GM18870 (cell line): Measurements from ENCODE around the gene BEAN1.

ENCODE experiments used
- ATAC-seq: cut with Tn5 transposase; IDR thresholded peaks from one replicate; pipeline ENCODE4 v1.9.1; 2021; ENCODE audit warnings: moderate library complexity; ENCODE audit not compliant: unreplicated experiment

BEAN1 gene

GRCh38 chr16:66418165-66418962 lies 8.7 kb upstream of the BEAN1 start:
- no peak for ATAC-seq

- ATAC-seq, result no peak
Observed at GRCh38 chr16:66419527-66419926, 7.6 kb upstream of the BEAN1 start.

- ATAC-seq, result no peak
Observed at GRCh38 chr16:66420396-66420795, 6.7 kb upstream of the BEAN1 start.

- no peak for ATAC-seq
Observed at GRCh38 chr16:66421891-66422290, 5.2 kb upstream of the BEAN1 start.

GRCh38 chr16:66422366-66422765 lies 4.7 kb upstream of the BEAN1 start:
- no peak for ATAC-seq

GRCh38 chr16:66423177-66423576 lies 3.9 kb upstream of the BEAN1 start:
- no peak for ATAC-seq

- ATAC-seq, result no peak
Observed at GRCh38 chr16:66425651-66426050, 1.4 kb upstream of the BEAN1 start.

GRCh38 chr16:66426112-66427035 lies 721 bp upstream of the BEAN1 start:
- ATAC-seq, result no peak

- no peak for ATAC-seq
Observed at GRCh38 chr16:66427871-66428681, 981 bp downstream of the BEAN1 start.

GRCh38 chr16:66428682-66429251 lies 1.7 kb downstream of the BEAN1 start:
- no peak for ATAC-seq

GRCh38 chr16:66429290-66429962 lies 2.3 kb downstream of the BEAN1 start:
- no peak for ATAC-seq

- no peak for ATAC-seq
Observed at GRCh38 chr16:66430214-66430613, 3.1 kb downstream of the BEAN1 start.

GRCh38 chr16:66431760-66432159 lies 4.7 kb downstream of the BEAN1 start:
- no peak for ATAC-seq

- no peak for ATAC-seq
Observed at GRCh38 chr16:66432429-66432828, 5.3 kb downstream of the BEAN1 start.

- no peak for ATAC-seq
Observed at GRCh38 chr16:66434619-66435430, 7.7 kb downstream of the BEAN1 start.

- ATAC-seq, result no peak
Observed at GRCh38 chr16:66435896-66436295, 8.8 kb downstream of the BEAN1 start.

GRCh38 chr16:66437391-66437945 lies 10.4 kb downstream of the BEAN1 start:
- no peak for ATAC-seq

- no peak for ATAC-seq
Observed at GRCh38 chr16:66438536-66438935, 11.4 kb downstream of the BEAN1 start.
